Right lobe of liver (tissue), 6 donors: ENCODE results near the gene ICA1. TPM values are rescaled to one million over a fixed set of nuclear protein-coding genes. Genes with fewer than 3 reads are reported as not detected.

Source experiments
- ATAC-seq, 4 donors: fragments of 200-7000 bp; cut with Tn5 transposase; one replicate each; pipeline ENCODE4 v1.9.1; 2020; ENCODE audit warnings: mild to moderate bottlenecking in 4 of 4, moderate library complexity in 4 of 4
- DNase-seq, 3 donors: peaks; one replicate each; pipeline ENCODE4 v3.0.0-alpha.2; 2020
- H3K27ac ChIP-seq, 3 donors: fragments of 200-600 bp; one replicate each; pipeline ENCODE4 v1.8.0; 2022
- H3K27me3 ChIP-seq, 2 donors: fragments of 200-600 bp; one replicate each; pipeline ENCODE4 v1.8.0; 2022
- H3K36me3 ChIP-seq, 4 donors: fragments of 200-600 bp; sonication (generic) in 1 of 4; one replicate each; pipeline versions ENCODE4 v1.5.1 to v1.8.0; 2017 to 2022; ENCODE audit warnings: control low read depth in 1 of 4
- H3K4me1 ChIP-seq, 4 donors: fragments of 200-600 bp; sonication (generic) in 1 of 4; one replicate each; pipeline versions ENCODE4 v1.5.1 to v1.8.0; 2017 to 2022; ENCODE audit warnings: control low read depth in 1 of 4
- H3K4me3 ChIP-seq, 3 donors: fragments of 200-600 bp; one replicate each; pipeline ENCODE4 v1.8.0; 2022
- H3K9me3 ChIP-seq, 4 donors: fragments of 200-600 bp; sonication (generic) in 1 of 4; one replicate each; pipeline versions ENCODE4 v1.5.1 to v1.8.0; 2017 to 2022; ENCODE audit warnings: control low read depth in 1 of 4
- POLR2A ChIP-seq: fragments of 450-650 bp; IDR thresholded peaks from one replicate; pipeline ENCODE4 v1.6.1; 2017; ENCODE audit warnings: antibody characterized with exemption, mild to moderate bottlenecking
- WGBS: methylation state at CpG from one replicate; pipeline ENCODE4 v1.1.6; 2018; ENCODE audit warnings: low coverage, low lambda C conversion rate; ENCODE audit not compliant: insufficient coverage; ENCODE audit errors: missing lambda C conversion rate; 5-methylcytosine and 5-hydroxymethylcytosine counted together
- intact Hi-C, 2 donors: fragments of 100-400 bp; cut with DNase I; formaldehyde crosslinking; loops; one replicate each; pipeline versions ENCODE4 v1.11.2 to v1.14.1; 2022
- total RNA-seq, 6 experiments: library from RNA; depleted of rRNA in 2 of 6; stranded (reverse); fragments of >200 nt in 2 of 6; fragmentation: NEBNext Ultra II Directional in 3 of 6; extraction: Animal tissue kit (Norgen Biotek cat#: 25700) in 3 of 6; gene quantifications; one replicate each; pipeline versions ENCODE4 v1.1.0 to v1.2.4, GENCODE V29; 2016 to 2023
- TF ChIP-seq, protein P1 (sequence below), 4 donors: fragments of 200-600 bp in 3 of 4; fragments of 450-650 bp in 1 of 4; IDR thresholded peaks; one replicate each; pipeline versions ENCODE4 v1.5.1 to v1.8.0; 2016 to 2022; ENCODE audit warnings: antibody characterized with exemption in 4 of 4, mild to moderate bottlenecking in 2 of 4
- donor health status: DM: no; HTN: yes; CAD: no.
- donor health status: DM: no; HTN: no; CAD: no.
- donor health status: DM: no; HTN: no; CAD: no.
- donor health status: DM: no; HTN: yes; CAD: no.
- donor health status: DM: no; HTN: yes; CAD: no.

Gene ICA1
- total RNA-seq, 6 experiments from 2014 or later: 0.95 to 15.0 (median 7.3) TPM

DNA sequence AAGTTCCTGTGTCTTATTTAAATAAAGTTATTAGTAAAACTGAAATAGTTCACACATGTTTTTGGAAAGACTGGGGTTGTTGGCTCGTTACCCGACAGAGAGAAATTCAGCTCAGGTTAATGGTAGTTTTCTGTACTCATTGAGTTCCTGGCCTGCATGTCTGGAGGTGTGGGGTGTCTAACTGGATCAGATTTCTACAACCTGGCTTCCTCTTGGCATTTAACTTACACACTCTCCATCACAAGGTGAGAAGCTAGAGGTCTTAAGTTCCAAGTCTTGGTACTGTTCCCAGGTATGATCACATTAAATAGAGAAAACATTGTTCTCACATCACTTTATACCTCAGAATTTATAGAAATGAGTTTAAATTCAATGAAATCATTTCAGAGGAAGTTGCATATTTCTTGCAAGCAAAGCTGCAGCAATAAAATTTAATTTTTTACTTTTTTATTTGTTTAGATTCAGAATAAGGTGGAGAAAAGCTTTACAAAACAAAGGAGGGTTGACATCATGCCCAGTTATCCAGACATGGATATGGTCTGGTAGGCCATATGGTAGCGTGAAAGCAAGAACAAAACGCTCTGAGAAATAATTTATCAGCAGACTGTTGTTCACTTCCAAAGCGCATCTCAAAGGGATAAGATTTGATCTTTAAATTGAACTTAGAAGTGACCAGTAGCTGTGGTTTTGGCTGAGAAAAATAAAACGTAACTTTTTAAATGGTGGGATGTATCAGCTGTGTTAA lies 172.8 kb downstream of the ICA1 start:
- DNase-seq (no peak), ATAC-seq (no peak)
- Histone ChIP-seq H3K27me3 (no peaks in the 10 kb centered on the region), H3K4me1 (peaks cover 0 to 7% (median 0%) of the 10 kb centered on the region in 4 donors), H3K4me3 (no peak overlapping the region), H3K27ac (no peak overlapping the region), H3K9me3 (no peaks in the 10 kb centered on the region), H3K36me3 (no peaks in the 10 kb centered on the region)
- intact Hi-C loops: no loop called here
- no peak for TF ChIP-seq POLR2A
- TF ChIP-seq, protein P1, sequence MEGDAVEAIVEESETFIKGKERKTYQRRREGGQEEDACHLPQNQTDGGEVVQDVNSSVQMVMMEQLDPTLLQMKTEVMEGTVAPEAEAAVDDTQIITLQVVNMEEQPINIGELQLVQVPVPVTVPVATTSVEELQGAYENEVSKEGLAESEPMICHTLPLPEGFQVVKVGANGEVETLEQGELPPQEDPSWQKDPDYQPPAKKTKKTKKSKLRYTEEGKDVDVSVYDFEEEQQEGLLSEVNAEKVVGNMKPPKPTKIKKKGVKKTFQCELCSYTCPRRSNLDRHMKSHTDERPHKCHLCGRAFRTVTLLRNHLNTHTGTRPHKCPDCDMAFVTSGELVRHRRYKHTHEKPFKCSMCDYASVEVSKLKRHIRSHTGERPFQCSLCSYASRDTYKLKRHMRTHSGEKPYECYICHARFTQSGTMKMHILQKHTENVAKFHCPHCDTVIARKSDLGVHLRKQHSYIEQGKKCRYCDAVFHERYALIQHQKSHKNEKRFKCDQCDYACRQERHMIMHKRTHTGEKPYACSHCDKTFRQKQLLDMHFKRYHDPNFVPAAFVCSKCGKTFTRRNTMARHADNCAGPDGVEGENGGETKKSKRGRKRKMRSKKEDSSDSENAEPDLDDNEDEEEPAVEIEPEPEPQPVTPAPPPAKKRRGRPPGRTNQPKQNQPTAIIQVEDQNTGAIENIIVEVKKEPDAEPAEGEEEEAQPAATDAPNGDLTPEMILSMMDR (IDR thresholded peaks at IDR 0.05): no peak
- WGBS: 95% methylated on average over 6 of the region's 6 CpGs

DNA sequence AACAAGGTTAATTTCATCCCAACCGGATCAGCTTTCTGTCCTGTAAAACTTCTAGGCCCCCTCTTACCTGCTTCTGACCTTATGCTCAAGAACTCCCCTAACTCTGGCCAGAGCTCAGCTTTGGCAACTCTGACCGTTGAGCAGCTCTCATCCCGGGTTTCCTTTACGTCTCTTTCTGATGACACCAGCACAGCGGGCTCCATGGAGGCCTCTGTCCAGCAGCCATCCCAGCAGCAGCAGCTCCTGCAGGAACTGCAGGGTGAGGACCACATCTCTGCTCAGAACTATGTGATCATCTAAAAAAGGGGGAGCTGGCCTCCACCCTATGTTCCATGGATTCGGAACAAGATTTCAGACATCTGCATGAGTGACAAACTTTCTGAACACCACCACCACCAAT lies 175.7 kb downstream of the ICA1 start:
- Histone ChIP-seq H3K36me3 (no peaks in the 10 kb centered on the region), H3K27me3 (no peaks in the 10 kb centered on the region), H3K9me3 (no peaks in the 10 kb centered on the region), H3K27ac (no peak overlapping the region), H3K4me3 (no peak overlapping the region), H3K4me1 (no peaks in the 10 kb centered on the region)
- intact Hi-C loops: no loop called here
- WGBS: 93% methylated on average over 6 of the region's 6 CpGs
- DNase-seq (no peak), ATAC-seq (no peak)
- TF ChIP-seq, protein P1 (IDR thresholded peaks at IDR 0.05): no peak
- TF ChIP-seq POLR2A: no peak

DNA sequence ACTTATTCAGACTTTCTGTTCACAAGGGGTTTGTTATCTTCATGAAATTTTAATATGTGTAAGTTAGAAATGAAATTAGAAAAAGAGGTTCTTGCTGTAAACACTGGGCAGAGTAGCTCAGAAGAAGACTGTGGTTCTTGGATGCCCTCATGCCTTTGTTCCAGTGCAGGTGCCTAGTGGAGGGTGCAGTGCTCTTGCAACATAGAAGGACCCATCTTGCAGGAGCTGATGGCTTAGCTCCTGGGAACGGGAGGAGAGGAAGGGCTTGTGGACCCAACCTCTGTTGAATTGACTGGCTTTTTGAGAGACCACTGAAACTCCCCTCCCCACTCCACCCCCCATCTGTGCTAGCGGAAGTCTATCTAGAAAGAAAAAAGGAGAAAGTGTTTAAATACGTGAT lies 176.5 kb downstream of the ICA1 start:
- DNase-seq: no peak
- no peak overlapping the region for H3K4me3 ChIP-seq
- H3K4me1 ChIP-seq: no peaks in the 10 kb centered on the region
- TF ChIP-seq, protein P1 (IDR thresholded peaks at IDR 0.05): no peak
- TF ChIP-seq POLR2A: no peak
- H3K27me3 ChIP-seq: no peaks in the 10 kb centered on the region
- 90% methylated on average over 2 of the region's 3 CpGs for WGBS
- no peaks in the 10 kb centered on the region for H3K9me3 ChIP-seq
- no peak overlapping the region for H3K27ac ChIP-seq
- no peak for ATAC-seq
- intact Hi-C loops: no loop called here
- H3K36me3 ChIP-seq: no peaks in the 10 kb centered on the region

DNA sequence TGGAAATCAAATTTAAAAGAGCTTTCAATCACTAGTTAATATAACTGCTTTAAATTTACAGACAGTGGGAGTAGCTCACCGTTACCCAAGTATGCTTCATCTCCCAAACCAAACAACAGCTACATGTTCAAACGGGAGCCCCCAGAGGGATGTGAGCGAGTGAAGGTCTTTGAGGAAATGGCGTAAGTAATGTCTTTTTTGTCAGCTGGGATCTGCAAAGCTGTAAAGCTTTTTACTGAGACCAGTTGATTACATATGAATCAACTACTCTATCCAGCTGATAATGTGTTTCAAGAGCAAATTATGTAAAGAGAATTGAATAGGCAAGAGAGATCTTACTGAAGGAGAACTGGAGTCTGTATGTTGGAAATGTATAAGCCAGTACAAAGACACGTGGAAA lies 177.1 kb downstream of the ICA1 start:
- DNase-seq: no peak
- no peaks in the 10 kb centered on the region for H3K27me3 ChIP-seq
- no peak overlapping the region for H3K4me3 ChIP-seq
- ATAC-seq: no peak
- H3K36me3 ChIP-seq: no peaks in the 10 kb centered on the region
- no peak for TF ChIP-seq POLR2A
- TF ChIP-seq, protein P1 (IDR thresholded peaks at IDR 0.05): no peak
- H3K4me1 ChIP-seq: no peaks in the 10 kb centered on the region
- no peak overlapping the region for H3K27ac ChIP-seq
- 94% methylated on average over 5 of the region's 5 CpGs for WGBS
- intact Hi-C loops: no loop called here
- H3K9me3 ChIP-seq: no peaks in the 10 kb centered on the region
